HepG2 (cell line): Measurements from ENCODE around the gene DUSP22. TPM values are rescaled to one million over a fixed set of nuclear protein-coding genes. Genes with fewer than 3 reads are reported as not detected.

ENCODE experiments used
- BORCS8-MEF2B ChIP-seq: sonication (generic); formaldehyde crosslinking; IDR thresholded peaks from 2 replicates; pipeline ENCODE4 v1.8.0; 2022; ENCODE audit warnings: mild to moderate bottlenecking, missing genetic modification reagents
- CENPX ChIP-seq: sonication (generic); formaldehyde crosslinking; IDR thresholded peaks from 2 replicates; pipeline ENCODE4 v1.9.0; 2021; ENCODE audit warnings: mild to moderate bottlenecking, missing genetic modification reagents, moderate library complexity
- FLYWCH1 ChIP-seq: sonication (generic); formaldehyde crosslinking; IDR thresholded peaks from 2 replicates; pipeline ENCODE4 v1.8.1; 2023; ENCODE audit warnings: mild to moderate bottlenecking, missing genetic modification reagents
- NFE2L1 ChIP-seq: sonication (generic); formaldehyde crosslinking; IDR thresholded peaks from 2 replicates; pipeline ENCODE4 v1.4.0; 2020; ENCODE audit warnings: missing genetic modification reagents, mild to moderate bottlenecking, borderline replicate concordance
- PHF20 ChIP-seq: sonication (generic); formaldehyde crosslinking; IDR thresholded peaks from 2 replicates; pipeline ENCODE4 v1.5.0; 2020; ENCODE audit warnings: mild to moderate bottlenecking, missing genetic modification reagents
- RCOR2 ChIP-seq: IDR thresholded peaks from 2 replicates; pipeline ENCODE4 v1.6.1; 2016; ENCODE audit warnings: missing biosample characterization, missing genetic modification reagents
- ZNF253 ChIP-seq: sonication (generic); formaldehyde crosslinking; IDR thresholded peaks from 2 replicates; pipeline ENCODE4 v1.8.0; 2022; ENCODE audit warnings: mild to moderate bottlenecking, missing genetic modification reagents, borderline replicate concordance
- ZNF280B ChIP-seq: sonication (generic); formaldehyde crosslinking; IDR thresholded peaks from 2 replicates; pipeline ENCODE4 v1.5.0; 2020; ENCODE audit warnings: missing genetic modification reagents, mild to moderate bottlenecking, borderline replicate concordance
- ZNF431 ChIP-seq: sonication (generic); formaldehyde crosslinking; IDR thresholded peaks from 2 replicates; pipeline ENCODE4 v1.9.0; 2022; ENCODE audit warnings: missing genetic modification reagents, low read depth, mild to moderate bottlenecking, borderline replicate concordance
- ZNF704 ChIP-seq: sonication (generic); formaldehyde crosslinking; IDR thresholded peaks from 2 replicates; pipeline ENCODE4 v1.8.1; 2023; ENCODE audit warnings: mild to moderate bottlenecking, inconsistent platforms, moderate library complexity, missing genetic modification reagents, borderline replicate concordance
- ZNF792 ChIP-seq: IDR thresholded peaks from 2 replicates; pipeline ENCODE4 v1.6.1; 2016
- polyA plus RNA-seq, 8 experiments: library from polyadenylated mRNA; depleted of rRNA in 3 of 8; stranded (reverse) in 7 of 8; unstranded in 1 of 8; fragments of >200 nt; fragmentation: Illumina TruSeq in 4 of 8; extraction: Trizol in 4 of 8; gene quantifications; 2 replicates each; pipeline versions ENCODE4 v1.2.1 to v1.2.3, GENCODE V29; 2011 to 2016; ENCODE audit warnings: low read depth in 4 of 8, missing spikeins in 1 of 8, mixed read lengths in 1 of 8; ENCODE audit not compliant: insufficient read depth in 1 of 8
- total RNA-seq, 5 experiments: library from RNA; depleted of rRNA; stranded (reverse); fragments of >200 nt; fragmentation: Illumina TruSeq; extraction: Trizol; gene quantifications; 2 replicates each; pipeline ENCODE4 v1.2.3, GENCODE V29; 2016; ENCODE audit warnings: low read depth in 1 of 5
- TF ChIP-seq, protein P1 (sequence below): sonication (generic); formaldehyde crosslinking; IDR thresholded peaks from 2 replicates; pipeline ENCODE4 v1.5.1; 2020; ENCODE audit warnings: mild to moderate bottlenecking, missing genetic modification reagents, moderate library complexity
- TF ChIP-seq, protein P2 (sequence below): sonication (generic); formaldehyde crosslinking; IDR thresholded peaks from 2 replicates; pipeline ENCODE4 v1.9.0; 2021; ENCODE audit warnings: missing genetic modification reagents, mild to moderate bottlenecking, borderline replicate concordance
- TF ChIP-seq, protein P3 (sequence below): sonication (generic); formaldehyde crosslinking; IDR thresholded peaks from 2 replicates; pipeline ENCODE4 v1.4.0; 2020; ENCODE audit warnings: mild to moderate bottlenecking, low read depth, missing genetic modification reagents
- TF ChIP-seq, protein P4 (sequence below): sonication (generic); formaldehyde crosslinking; IDR thresholded peaks from 2 replicates; pipeline ENCODE4 v1.9.0; 2022; ENCODE audit warnings: low read depth, missing genetic modification reagents

The DUSP22 gene
- total and polyA plus RNA-seq, 2 of the 13 experiments (the other 11 are each of a cell fraction or from before 2014, with no cell fraction given), result 20.2 to 32.8 TPM

DNA sequence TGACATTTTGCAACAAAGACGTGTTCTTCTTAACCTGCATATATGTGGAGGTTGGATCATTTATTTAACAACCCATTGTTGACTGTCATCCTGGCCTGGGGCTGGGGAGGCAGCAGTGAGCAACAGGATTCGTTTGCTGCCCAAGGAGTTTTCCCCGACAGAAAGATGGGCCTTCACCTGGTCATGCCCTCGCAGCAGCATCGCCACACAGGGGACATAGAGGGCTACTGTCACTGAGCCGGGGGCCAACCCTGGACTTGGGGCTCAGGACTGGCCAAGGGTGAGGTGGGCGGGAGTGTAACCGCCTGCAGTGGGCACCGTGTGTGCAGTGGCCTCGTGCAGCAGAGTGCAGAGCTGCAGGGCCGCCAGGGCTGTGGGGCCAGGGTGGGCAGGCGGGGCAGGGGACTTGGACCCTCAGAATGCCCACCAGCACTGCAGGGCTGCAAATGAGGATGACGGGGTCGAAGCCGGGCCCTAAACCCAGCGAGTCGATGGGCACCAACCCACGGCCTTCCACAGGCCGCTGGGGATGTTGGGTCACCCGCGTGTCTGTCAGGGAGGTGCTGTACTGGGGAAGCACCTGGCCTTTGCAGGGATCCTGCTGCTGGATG, 11.8 kb downstream of the DUSP22 start (continued):
- TF ChIP-seq, protein P1, sequence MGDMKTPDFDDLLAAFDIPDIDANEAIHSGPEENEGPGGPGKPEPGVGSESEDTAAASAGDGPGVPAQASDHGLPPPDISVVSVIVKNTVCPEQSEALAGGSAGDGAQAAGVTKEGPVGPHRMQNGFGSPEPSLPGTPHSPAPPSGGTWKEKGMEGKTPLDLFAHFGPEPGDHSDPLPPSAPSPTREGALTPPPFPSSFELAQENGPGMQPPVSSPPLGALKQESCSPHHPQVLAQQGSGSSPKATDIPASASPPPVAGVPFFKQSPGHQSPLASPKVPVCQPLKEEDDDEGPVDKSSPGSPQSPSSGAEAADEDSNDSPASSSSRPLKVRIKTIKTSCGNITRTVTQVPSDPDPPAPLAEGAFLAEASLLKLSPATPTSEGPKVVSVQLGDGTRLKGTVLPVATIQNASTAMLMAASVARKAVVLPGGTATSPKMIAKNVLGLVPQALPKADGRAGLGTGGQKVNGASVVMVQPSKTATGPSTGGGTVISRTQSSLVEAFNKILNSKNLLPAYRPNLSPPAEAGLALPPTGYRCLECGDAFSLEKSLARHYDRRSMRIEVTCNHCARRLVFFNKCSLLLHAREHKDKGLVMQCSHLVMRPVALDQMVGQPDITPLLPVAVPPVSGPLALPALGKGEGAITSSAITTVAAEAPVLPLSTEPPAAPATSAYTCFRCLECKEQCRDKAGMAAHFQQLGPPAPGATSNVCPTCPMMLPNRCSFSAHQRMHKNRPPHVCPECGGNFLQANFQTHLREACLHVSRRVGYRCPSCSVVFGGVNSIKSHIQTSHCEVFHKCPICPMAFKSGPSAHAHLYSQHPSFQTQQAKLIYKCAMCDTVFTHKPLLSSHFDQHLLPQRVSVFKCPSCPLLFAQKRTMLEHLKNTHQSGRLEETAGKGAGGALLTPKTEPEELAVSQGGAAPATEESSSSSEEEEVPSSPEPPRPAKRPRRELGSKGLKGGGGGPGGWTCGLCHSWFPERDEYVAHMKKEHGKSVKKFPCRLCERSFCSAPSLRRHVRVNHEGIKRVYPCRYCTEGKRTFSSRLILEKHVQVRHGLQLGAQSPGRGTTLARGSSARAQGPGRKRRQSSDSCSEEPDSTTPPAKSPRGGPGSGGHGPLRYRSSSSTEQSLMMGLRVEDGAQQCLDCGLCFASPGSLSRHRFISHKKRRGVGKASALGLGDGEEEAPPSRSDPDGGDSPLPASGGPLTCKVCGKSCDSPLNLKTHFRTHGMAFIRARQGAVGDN, result peak; percentile 32; the same call in 1 of the 2 replicates
- TF ChIP-seq RCOR2 (CRISPR knock-in tag) (no peak), ZNF253 (0 out of 2 replicates have a peak, but pooled peaks have one; percentile 42), ZNF792 (CRISPR knock-in tag) (no peak), BORCS8-MEF2B (CRISPR knock-in tag) (no peak), ZNF704 (CRISPR knock-in tag) (no peak), ZNF431 (CRISPR knock-in tag) (no peak), PHF20 (CRISPR knock-in tag) (no peak), CENPX (CRISPR knock-in tag) (no peak), NFE2L1 (CRISPR knock-in tag) (0 out of 2 replicates have a peak, but pooled peaks have one; percentile 30), ZNF280B (CRISPR knock-in tag) (peak; percentile 55; the same call in 1 of the 2 replicates), FLYWCH1 (CRISPR knock-in tag) (no peak)
- TF ChIP-seq, protein P2, sequence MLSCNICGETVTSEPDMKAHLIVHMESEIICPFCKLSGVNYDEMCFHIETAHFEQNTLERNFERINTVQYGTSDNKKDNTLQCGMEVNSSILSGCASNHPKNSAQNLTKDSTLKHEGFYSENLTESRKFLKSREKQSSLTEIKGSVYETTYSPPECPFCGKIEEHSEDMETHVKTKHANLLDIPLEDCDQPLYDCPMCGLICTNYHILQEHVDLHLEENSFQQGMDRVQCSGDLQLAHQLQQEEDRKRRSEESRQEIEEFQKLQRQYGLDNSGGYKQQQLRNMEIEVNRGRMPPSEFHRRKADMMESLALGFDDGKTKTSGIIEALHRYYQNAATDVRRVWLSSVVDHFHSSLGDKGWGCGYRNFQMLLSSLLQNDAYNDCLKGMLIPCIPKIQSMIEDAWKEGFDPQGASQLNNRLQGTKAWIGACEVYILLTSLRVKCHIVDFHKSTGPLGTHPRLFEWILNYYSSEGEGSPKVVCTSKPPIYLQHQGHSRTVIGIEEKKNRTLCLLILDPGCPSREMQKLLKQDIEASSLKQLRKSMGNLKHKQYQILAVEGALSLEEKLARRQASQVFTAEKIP (CRISPR knock-in tag), result 0 out of 2 replicates have a peak, but pooled peaks have one; percentile 55
- TF ChIP-seq, protein P3, sequence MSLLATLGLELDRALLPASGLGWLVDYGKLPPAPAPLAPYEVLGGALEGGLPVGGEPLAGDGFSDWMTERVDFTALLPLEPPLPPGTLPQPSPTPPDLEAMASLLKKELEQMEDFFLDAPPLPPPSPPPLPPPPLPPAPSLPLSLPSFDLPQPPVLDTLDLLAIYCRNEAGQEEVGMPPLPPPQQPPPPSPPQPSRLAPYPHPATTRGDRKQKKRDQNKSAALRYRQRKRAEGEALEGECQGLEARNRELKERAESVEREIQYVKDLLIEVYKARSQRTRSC, result no peak
- TF ChIP-seq, protein P4, sequence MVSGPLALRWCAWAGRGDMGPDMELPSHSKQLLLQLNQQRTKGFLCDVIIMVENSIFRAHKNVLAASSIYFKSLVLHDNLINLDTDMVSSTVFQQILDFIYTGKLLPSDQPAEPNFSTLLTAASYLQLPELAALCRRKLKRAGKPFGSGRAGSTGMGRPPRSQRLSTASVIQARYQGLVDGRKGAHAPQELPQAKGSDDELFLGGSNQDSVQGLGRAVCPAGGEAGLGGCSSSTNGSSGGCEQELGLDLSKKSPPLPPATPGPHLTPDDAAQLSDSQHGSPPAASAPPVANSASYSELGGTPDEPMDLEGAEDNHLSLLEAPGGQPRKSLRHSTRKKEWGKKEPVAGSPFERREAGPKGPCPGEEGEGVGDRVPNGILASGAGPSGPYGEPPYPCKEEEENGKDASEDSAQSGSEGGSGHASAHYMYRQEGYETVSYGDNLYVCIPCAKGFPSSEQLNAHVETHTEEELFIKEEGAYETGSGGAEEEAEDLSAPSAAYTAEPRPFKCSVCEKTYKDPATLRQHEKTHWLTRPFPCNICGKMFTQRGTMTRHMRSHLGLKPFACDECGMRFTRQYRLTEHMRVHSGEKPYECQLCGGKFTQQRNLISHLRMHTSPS (CRISPR knock-in tag), result 0 out of 2 replicates have a peak, but pooled peaks have one; percentile 21
